Natural killer cell (primary cell): ENCODE data around the gene GLIPR2. TPM values are rescaled to one million over a fixed set of nuclear protein-coding genes. Genes with fewer than 3 reads are reported as not detected.
A peak's percentile ranks its signal among the peaks of the same experiment; 100 is the strongest.

Experiments
- ATAC-seq, 3 donors: fragments of 150-1000 bp in 2 of 3; fragments of 200-7000 bp in 1 of 3; cut with Tn5 transposase; 1 replicate in 1 of 3; 2 replicates in 2 of 3; pipeline ENCODE4 v1.10.0; 2021; ENCODE audit warnings: mild to moderate bottlenecking in 2 of 3, moderate library complexity in 2 of 3
- DNase-seq, 2 donors: peaks; one replicate each; pipeline versions ENCODE4 v3.0.0 to v3.0.0-alpha.2; 2013 to 2021; ENCODE audit warnings: mixed read lengths in 1 of 2
- H3K27ac ChIP-seq: one replicate; pipeline ENCODE4 v1.5.1; 2013; ENCODE audit warnings: mild to moderate bottlenecking, low read length
- H3K27me3 ChIP-seq: one replicate; pipeline ENCODE4 v1.6.1; 2013; ENCODE audit warnings: low read length; ENCODE audit not compliant: control insufficient read depth, insufficient read depth
- H3K36me3 ChIP-seq: one replicate; pipeline ENCODE4 v1.6.1; 2013; ENCODE audit warnings: low read length; ENCODE audit not compliant: control insufficient read depth, insufficient read depth
- H3K4me1 ChIP-seq: one replicate; pipeline ENCODE4 v1.6.1; 2013; ENCODE audit warnings: low read length; ENCODE audit not compliant: control insufficient read depth, insufficient read depth
- H3K4me3 ChIP-seq: one replicate; pipeline ENCODE4 v1.5.1; 2013; ENCODE audit warnings: low read length
- H3K9me3 ChIP-seq: one replicate; pipeline ENCODE4 v1.6.1; 2013; ENCODE audit warnings: low read length; ENCODE audit not compliant: control insufficient read depth, insufficient read depth
- H3K27ac Mint-ChIP-seq, 2 donors: one replicate each; pipeline ENCODE4 v1.8.0; 2022; ENCODE audit warnings: mild to moderate bottlenecking in 2 of 2, mixed read lengths in 2 of 2, moderate library complexity in 1 of 2
- H3K27me3 Mint-ChIP-seq, 2 donors: one replicate each; pipeline ENCODE4 v1.8.0; 2022; ENCODE audit warnings: low read depth in 2 of 2, mixed read lengths in 2 of 2
- H3K36me3 Mint-ChIP-seq: one replicate; pipeline ENCODE4 v1.8.0; 2022; ENCODE audit warnings: mixed read lengths
- H3K4me1 Mint-ChIP-seq, 2 donors: one replicate each; pipeline ENCODE4 v1.8.0; 2022; ENCODE audit warnings: mixed read lengths in 2 of 2
- H3K4me3 Mint-ChIP-seq: one replicate; pipeline ENCODE4 v1.8.0; 2022; ENCODE audit warnings: mild to moderate bottlenecking, moderate library complexity, mixed read lengths
- H3K9me3 Mint-ChIP-seq, 2 donors: one replicate each; pipeline ENCODE4 v1.8.0; 2022; ENCODE audit warnings: mixed read lengths in 2 of 2
- WGBS: methylation state at CpG from one replicate; pipeline ENCODE4 v1.1.7; 2013; ENCODE audit warnings: missing lambda C conversion rate; ENCODE audit not compliant: insufficient coverage; 5-methylcytosine and 5-hydroxymethylcytosine counted together
- intact Hi-C: fragments of 100-400 bp; cut with micrococcal nuclease; formaldehyde crosslinking; loops from one replicate; pipeline ENCODE4 v1.14.2; 2022
- total RNA-seq, 4 donors: library from RNA; stranded (reverse); fragments of 120-200 nt in 1 of 4; gene quantifications; one replicate each; pipeline versions ENCODE4 v1.2.3 to v1.2.4, GENCODE V29; 2013 to 2022
- TF ChIP-seq, protein P1 (sequence below): fragments of 200-600 bp; IDR thresholded peaks from one replicate; pipeline ENCODE4 v1.8.0; 2022; ENCODE audit warnings: antibody characterized with exemption

Gene GLIPR2
- total RNA-seq, 3 donors from 2014 or later (not counting 1 experiment from before 2014, with no cell fraction given) = 124 to 135 (median 125) TPM

DNA sequence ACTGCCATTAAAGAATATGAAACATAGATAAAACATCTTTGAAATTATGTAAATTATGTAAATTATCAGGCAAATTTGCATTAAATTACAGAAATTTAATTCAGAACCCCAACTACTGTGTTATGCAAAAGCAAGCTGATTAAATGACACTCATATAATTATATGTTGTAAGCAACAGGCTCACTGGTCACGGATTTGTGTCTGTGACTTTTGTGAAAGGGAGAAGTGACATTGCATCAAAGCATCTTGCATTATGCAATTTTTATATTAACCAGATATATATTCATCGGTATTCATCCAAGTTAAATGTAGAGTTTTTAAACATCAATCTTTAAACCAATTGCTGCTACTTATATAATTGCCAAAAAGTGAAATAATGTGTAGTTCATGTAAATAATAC, 13.0 kb upstream of the GLIPR2 start:
- Mint-ChIP-seq H3K27ac (no peak overlapping the region), H3K4me1 (peaks cover 16 to 24% of the 10 kb centered on the region in 2 donors), H3K27me3 (no peaks in the 10 kb centered on the region), H3K36me3 (no peaks in the 10 kb centered on the region), H3K4me3 (no peak overlapping the region), H3K9me3 (no peaks in the 10 kb centered on the region)
- TF ChIP-seq, protein P1, sequence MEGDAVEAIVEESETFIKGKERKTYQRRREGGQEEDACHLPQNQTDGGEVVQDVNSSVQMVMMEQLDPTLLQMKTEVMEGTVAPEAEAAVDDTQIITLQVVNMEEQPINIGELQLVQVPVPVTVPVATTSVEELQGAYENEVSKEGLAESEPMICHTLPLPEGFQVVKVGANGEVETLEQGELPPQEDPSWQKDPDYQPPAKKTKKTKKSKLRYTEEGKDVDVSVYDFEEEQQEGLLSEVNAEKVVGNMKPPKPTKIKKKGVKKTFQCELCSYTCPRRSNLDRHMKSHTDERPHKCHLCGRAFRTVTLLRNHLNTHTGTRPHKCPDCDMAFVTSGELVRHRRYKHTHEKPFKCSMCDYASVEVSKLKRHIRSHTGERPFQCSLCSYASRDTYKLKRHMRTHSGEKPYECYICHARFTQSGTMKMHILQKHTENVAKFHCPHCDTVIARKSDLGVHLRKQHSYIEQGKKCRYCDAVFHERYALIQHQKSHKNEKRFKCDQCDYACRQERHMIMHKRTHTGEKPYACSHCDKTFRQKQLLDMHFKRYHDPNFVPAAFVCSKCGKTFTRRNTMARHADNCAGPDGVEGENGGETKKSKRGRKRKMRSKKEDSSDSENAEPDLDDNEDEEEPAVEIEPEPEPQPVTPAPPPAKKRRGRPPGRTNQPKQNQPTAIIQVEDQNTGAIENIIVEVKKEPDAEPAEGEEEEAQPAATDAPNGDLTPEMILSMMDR = no peak
- no peak for DNase-seq
- H3K27ac ChIP-seq = no peak overlapping the region
- no CpG with 5 or more reads among the region's 2 CpGs for WGBS
- no peak for ATAC-seq
- H3K27me3 ChIP-seq = no peaks in the 10 kb centered on the region
- intact Hi-C loops = no loop called here
- no peak overlapping the region for H3K4me3 ChIP-seq
- no peaks in the 10 kb centered on the region for H3K9me3 ChIP-seq
- peaks cover 2% of the 10 kb centered on the region for H3K36me3 ChIP-seq
- peaks cover 17% of the 10 kb centered on the region for H3K4me1 ChIP-seq

DNA sequence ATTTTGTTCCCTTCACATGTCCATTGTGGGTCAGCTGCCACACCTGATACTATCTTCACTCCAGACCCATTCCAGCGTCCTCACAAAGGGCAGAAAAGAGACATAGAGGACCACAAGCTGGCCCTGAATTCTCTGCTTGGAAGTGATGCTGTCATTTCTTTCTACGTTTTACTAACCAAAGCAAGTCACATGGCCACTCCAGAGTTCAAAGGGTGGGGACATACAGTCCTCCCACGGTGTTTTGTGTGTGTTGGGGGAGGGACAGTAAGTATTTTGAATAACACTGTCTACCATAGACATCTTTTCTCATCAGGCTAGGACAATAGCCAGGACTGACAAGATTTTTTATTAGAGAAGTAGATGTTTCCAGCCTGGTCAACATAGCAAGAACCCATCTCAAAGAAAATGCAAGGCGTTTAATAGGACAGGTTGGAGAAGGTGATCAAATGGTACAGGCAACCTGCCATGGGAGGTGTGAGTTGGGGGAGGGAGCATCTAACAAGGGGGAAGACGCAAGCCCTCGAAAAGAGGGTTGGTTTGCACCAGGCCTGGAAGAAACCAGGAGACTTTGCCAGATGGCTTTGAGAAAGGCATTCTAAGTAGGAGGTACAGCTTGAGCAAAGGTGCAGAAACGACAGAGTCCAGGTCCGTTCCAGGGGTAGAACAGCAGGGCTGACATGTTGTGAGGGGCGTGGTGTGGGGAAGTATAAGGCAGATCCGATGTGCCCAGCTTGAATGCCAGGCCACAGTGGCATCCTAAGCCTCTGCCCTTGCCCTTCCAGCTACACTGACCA, 11.3 kb upstream of the GLIPR2 start:
- Mint-ChIP-seq H3K27ac (peak overlapping the region in 1 of 2 donors; percentile 13), H3K4me1 (peaks cover 16 to 25% of the 10 kb centered on the region in 2 donors), H3K4me3 (peak overlapping the region; percentile 28), H3K9me3 (no peaks in the 10 kb centered on the region), H3K27me3 (no peaks in the 10 kb centered on the region), H3K36me3 (no peaks in the 10 kb centered on the region)
- ATAC-seq (no peak), DNase-seq (no peak)
- 94% methylated on average over 8 of the region's 10 CpGs for WGBS
- Histone ChIP-seq H3K4me3 (no peak overlapping the region), H3K36me3 (peaks cover 2% of the 10 kb centered on the region), H3K27me3 (no peaks in the 10 kb centered on the region), H3K9me3 (no peaks in the 10 kb centered on the region), H3K27ac (no peak overlapping the region), H3K4me1 (peaks cover 17% of the 10 kb centered on the region)
- intact Hi-C loops = no loop called here
- TF ChIP-seq, protein P1 = no peak

DNA sequence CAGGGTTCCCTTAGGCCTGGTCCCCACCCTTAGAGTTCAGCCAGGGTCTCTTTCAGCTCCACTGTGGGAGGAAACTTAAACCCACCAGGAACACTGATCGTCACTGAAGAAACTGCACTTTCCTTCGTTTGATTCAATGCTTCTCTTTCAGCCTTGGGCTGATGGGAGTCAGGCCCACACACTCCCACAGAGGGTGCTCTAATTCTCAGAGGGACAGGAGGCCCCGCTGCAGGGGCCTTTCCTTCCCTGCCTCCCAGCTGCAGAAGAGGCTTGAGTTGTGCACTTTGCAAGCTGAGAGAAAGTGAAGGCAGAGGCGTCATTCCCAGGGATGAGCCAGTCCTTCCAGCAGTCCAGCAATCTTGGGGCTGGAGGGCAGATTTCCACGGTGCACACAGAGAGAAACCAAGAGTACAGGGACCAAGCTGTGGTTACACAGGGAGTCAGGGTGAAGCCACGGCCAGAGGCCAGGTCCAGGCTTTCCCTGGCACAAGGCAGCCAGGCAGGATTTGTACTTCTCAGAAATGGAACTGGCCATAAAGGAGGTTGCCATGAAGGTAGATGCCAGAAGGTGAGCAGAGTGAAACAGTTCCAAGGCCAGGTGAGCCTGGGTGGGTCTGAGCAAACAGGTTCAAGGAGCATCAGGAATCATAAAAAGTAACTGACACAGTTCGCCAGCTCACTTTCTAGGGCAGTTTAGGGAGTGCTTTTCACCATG, 10.4 kb upstream of the GLIPR2 start:
- H3K27ac Mint-ChIP-seq = no peak overlapping the region
- H3K4me1 Mint-ChIP-seq = peaks cover 16 to 25% of the 10 kb centered on the region in 2 donors
- no peak for ATAC-seq
- no peak for DNase-seq
- H3K36me3 ChIP-seq = peaks cover 2% of the 10 kb centered on the region
- TF ChIP-seq, protein P1 = no peak
- no peaks in the 10 kb centered on the region for H3K27me3 ChIP-seq
- H3K4me3 ChIP-seq = no peak overlapping the region
- H3K27ac ChIP-seq = no peak overlapping the region
- no peak overlapping the region for H3K4me3 Mint-ChIP-seq
- intact Hi-C loops = no loop called here
- H3K4me1 ChIP-seq = peaks cover 17% of the 10 kb centered on the region
- no peaks in the 10 kb centered on the region for H3K9me3 ChIP-seq
- WGBS = 68% methylated on average over 7 of the region's 7 CpGs
- H3K27me3 Mint-ChIP-seq = no peaks in the 10 kb centered on the region
- no peaks in the 10 kb centered on the region for H3K9me3 Mint-ChIP-seq
- no peaks in the 10 kb centered on the region for H3K36me3 Mint-ChIP-seq
